Hepatocyte (in vitro differentiated cells): ENCODE results near the gene AP1G1. TPM values are rescaled to one million over a fixed set of nuclear protein-coding genes. Genes with fewer than 3 reads are reported as not detected.

Source experiments
- DNase-seq: peaks from one replicate; pipeline ENCODE4 v3.0.0-alpha.2; 2016; ENCODE audit warnings: low spot score
- H2AFZ ChIP-seq: fragments of 200-600 bp; sonication (generic); 2 replicates; pipeline ENCODE4 v1.6.0; 2016; ENCODE audit warnings: antibody characterized with exemption, mild to moderate bottlenecking
- H3K27ac ChIP-seq: fragments of 200-600 bp; sonication (generic); 2 replicates; pipeline ENCODE4 v1.5.1; 2016; ENCODE audit warnings: mild to moderate bottlenecking
- H3K27me3 ChIP-seq: fragments of 200-600 bp; sonication (generic); 2 replicates; pipeline ENCODE4 v1.6.1; 2016
- H3K36me3 ChIP-seq: fragments of 200-600 bp; sonication (generic); replicated peaks from 2 replicates; pipeline ENCODE4 v1.5.1; 2016; ENCODE audit warnings: low read depth; ENCODE audit not compliant: insufficient read depth
- H3K4me1 ChIP-seq: fragments of 200-600 bp; sonication (generic); 2 replicates; pipeline ENCODE4 v1.5.1; 2016; ENCODE audit warnings: mild to moderate bottlenecking, moderate library complexity; ENCODE audit not compliant: insufficient read depth
- H3K4me2 ChIP-seq: fragments of 200-600 bp; sonication (generic); 2 replicates; pipeline ENCODE4 v1.6.0; 2016
- H3K4me3 ChIP-seq: fragments of 200-600 bp; sonication (generic); 2 replicates; pipeline ENCODE4 v1.5.1; 2016; ENCODE audit warnings: mild to moderate bottlenecking
- H3K79me2 ChIP-seq: fragments of 200-600 bp; sonication (generic); 2 replicates; pipeline ENCODE4 v1.6.0; 2017; ENCODE audit warnings: mild to moderate bottlenecking
- H3K9me2 ChIP-seq: fragments of 200-600 bp; sonication (generic); replicated peaks from 2 replicates; pipeline ENCODE4 v1.6.0; 2017; ENCODE audit warnings: mild to moderate bottlenecking; ENCODE audit not compliant: insufficient read depth
- H3K9me3 ChIP-seq: fragments of 200-600 bp; sonication (generic); 2 replicates; pipeline ENCODE4 v1.5.1; 2016; ENCODE audit warnings: low read depth, mild to moderate bottlenecking
- H4K20me1 ChIP-seq: fragments of 200-600 bp; sonication (generic); 2 replicates; pipeline ENCODE4 v1.6.0; 2016; ENCODE audit warnings: mild to moderate bottlenecking; ENCODE audit not compliant: insufficient read depth, poor library complexity, severe bottlenecking
- CTCF ChIP-seq: fragments of 200-600 bp; sonication (generic); IDR thresholded peaks from 2 replicates; pipeline ENCODE4 v1.5.1; 2016; ENCODE audit warnings: antibody characterized with exemption, mild to moderate bottlenecking; ENCODE audit not compliant: poor library complexity
- EZH2 ChIP-seq: fragments of 200-600 bp; sonication (generic); IDR thresholded peaks from 2 replicates; pipeline ENCODE4 v1.6.1; 2016; ENCODE audit warnings: antibody characterized with exemption, mild to moderate bottlenecking, borderline replicate concordance
- EZH2phosphoT487 ChIP-seq: fragments of 200-600 bp; sonication (generic); IDR thresholded peaks from one replicate; pipeline ENCODE4 v1.6.1; 2018; ENCODE audit warnings: antibody characterized with exemption, mild to moderate bottlenecking, low read depth, moderate library complexity; ENCODE audit not compliant: unreplicated experiment, severe bottlenecking
- WGBS: methylation state at CpG from one replicate; pipeline ENCODE4 v1.1.6; 2016; ENCODE audit warnings: low lambda C conversion rate; ENCODE audit errors: missing lambda C conversion rate; 5-methylcytosine and 5-hydroxymethylcytosine counted together
- polyA plus RNA-seq: library from polyadenylated mRNA; unstranded; fragments of >200 nt; fragmentation: Nextera tagmentation; extraction: Ambion mirVana; gene quantifications from 2 replicates; pipeline ENCODE4 v1.2.1, GENCODE V29; 2016
- total RNA-seq: library from RNA; depleted of rRNA; stranded (reverse); fragments of >200 nt; gene quantifications from 2 replicates; pipeline ENCODE4 v1.2.3, GENCODE V29; 2014

AP1G1 gene
- total and polyA plus RNA-seq, 2 experiments from 2014 or later: 28.3 to 96.2 TPM

- 53% methylated on average over 2 of the region's 2 CpGs for WGBS
- no peaks in the 10 kb centered on the region for H3K36me3 ChIP-seq
- no peaks in the 10 kb centered on the region for H3K27me3 ChIP-seq
- H3K4me2 ChIP-seq: peak overlapping the region; percentile 10
- H3K27ac ChIP-seq: peak overlapping the region; percentile 23
- peaks cover 18% of the 10 kb centered on the region for H3K4me1 ChIP-seq
- peak; percentile 24 for DNase-seq
- no peaks in the 10 kb centered on the region for H3K9me2 ChIP-seq
- H3K79me2 ChIP-seq: peaks cover 48% of the 10 kb centered on the region
- TF ChIP-seq CTCF: no peak
- no peak for TF ChIP-seq EZH2
- no peak for TF ChIP-seq EZH2phosphoT487
- no peak overlapping the region for H2AFZ ChIP-seq
- no peaks in the 10 kb centered on the region for H3K9me3 ChIP-seq
- peaks cover 3% of the 10 kb centered on the region for H4K20me1 ChIP-seq
- no peak overlapping the region for H3K4me3 ChIP-seq
These were observed 99.3 kb downstream of the AP1G1 start for GRCh38 chr16:71709229-71709781.

GRCh38 chr16:71708696-71709095 lies 99.9 kb downstream of the AP1G1 start:
- H3K36me3 ChIP-seq: no peaks in the 10 kb centered on the region
- 98% methylated on average over 2 of the region's 2 CpGs for WGBS
- H3K27me3 ChIP-seq: no peaks in the 10 kb centered on the region
- peaks cover 42% of the 10 kb centered on the region for H3K79me2 ChIP-seq
- no peak overlapping the region for H2AFZ ChIP-seq
- H3K9me3 ChIP-seq: no peaks in the 10 kb centered on the region
- H3K27ac ChIP-seq: peak overlapping the region; percentile 12
- TF ChIP-seq CTCF: no peak
- TF ChIP-seq EZH2: no peak
- no peak for TF ChIP-seq EZH2phosphoT487
- DNase-seq: no peak
- peaks cover 3% of the 10 kb centered on the region for H4K20me1 ChIP-seq
- no peak overlapping the region for H3K4me3 ChIP-seq
- H3K4me1 ChIP-seq: peaks cover 18% of the 10 kb centered on the region
- no peak overlapping the region for H3K4me2 ChIP-seq
- no peaks in the 10 kb centered on the region for H3K9me2 ChIP-seq

DNA sequence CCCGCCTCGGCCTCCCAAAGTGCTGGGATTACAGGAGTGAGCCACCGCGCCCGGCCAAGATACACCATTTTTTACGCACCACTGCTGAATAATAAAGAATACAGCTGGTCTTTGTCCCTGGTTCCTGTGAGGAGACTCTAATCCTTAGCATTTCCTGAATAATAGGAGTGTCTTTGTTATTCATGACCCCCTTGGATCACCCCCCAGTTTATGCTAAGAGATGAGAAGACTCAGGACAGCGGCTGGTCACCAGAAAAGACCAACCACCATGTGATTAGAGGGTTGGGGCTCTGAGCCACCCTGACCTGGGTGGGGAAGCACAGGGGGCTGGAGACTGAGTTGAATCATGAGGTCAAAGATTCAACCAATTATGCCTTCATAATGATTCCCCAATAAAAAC lies 101.4 kb downstream of the AP1G1 start:
- Histone ChIP-seq H3K27ac (no peak overlapping the region), H3K36me3 (no peaks in the 10 kb centered on the region), H3K79me2 (peaks cover 35% of the 10 kb centered on the region), H3K4me2 (no peak overlapping the region), H3K9me3 (no peaks in the 10 kb centered on the region), H2AFZ (no peak overlapping the region), H3K4me3 (no peak overlapping the region), H4K20me1 (peaks cover 3% of the 10 kb centered on the region), H3K9me2 (no peaks in the 10 kb centered on the region), H3K4me1 (peaks cover 18% of the 10 kb centered on the region), H3K27me3 (no peaks in the 10 kb centered on the region)
- DNase-seq: no peak
- WGBS: 87% methylated on average over 7 of the region's 7 CpGs
- TF ChIP-seq EZH2phosphoT487 (no peak), EZH2 (no peak), CTCF (no peak)

GRCh38 chr16:71706046-71706445 lies 102.6 kb downstream of the AP1G1 start:
- H3K79me2 ChIP-seq: peaks cover 29% of the 10 kb centered on the region
- no peak overlapping the region for H3K4me2 ChIP-seq
- H3K9me2 ChIP-seq: no peaks in the 10 kb centered on the region
- TF ChIP-seq EZH2: no peak
- TF ChIP-seq CTCF: no peak
- TF ChIP-seq EZH2phosphoT487: no peak
- no peaks in the 10 kb centered on the region for H3K27me3 ChIP-seq
- no peak overlapping the region for H2AFZ ChIP-seq
- DNase-seq: no peak
- H3K27ac ChIP-seq: no peak overlapping the region
- H3K4me3 ChIP-seq: no peak overlapping the region
- no peaks in the 10 kb centered on the region for H3K9me3 ChIP-seq
- peaks cover 10% of the 10 kb centered on the region for H3K4me1 ChIP-seq
- WGBS: 86% methylated on average over 2 of the region's 2 CpGs
- no peaks in the 10 kb centered on the region for H3K36me3 ChIP-seq
- H4K20me1 ChIP-seq: no peaks in the 10 kb centered on the region
